GM21576 (cell line): ENCODE results near the gene DCLK1.

Experiments
- ATAC-seq: cut with Tn5 transposase; IDR thresholded peaks from one replicate; pipeline ENCODE4 v1.9.1; 2021; ENCODE audit warnings: mild to moderate bottlenecking, moderate library complexity; ENCODE audit not compliant: unreplicated experiment

DCLK1 gene

GRCh38 chr13:35838356-35838755 lies 292.8 kb downstream of the DCLK1 start:
- no peak for ATAC-seq

DNA sequence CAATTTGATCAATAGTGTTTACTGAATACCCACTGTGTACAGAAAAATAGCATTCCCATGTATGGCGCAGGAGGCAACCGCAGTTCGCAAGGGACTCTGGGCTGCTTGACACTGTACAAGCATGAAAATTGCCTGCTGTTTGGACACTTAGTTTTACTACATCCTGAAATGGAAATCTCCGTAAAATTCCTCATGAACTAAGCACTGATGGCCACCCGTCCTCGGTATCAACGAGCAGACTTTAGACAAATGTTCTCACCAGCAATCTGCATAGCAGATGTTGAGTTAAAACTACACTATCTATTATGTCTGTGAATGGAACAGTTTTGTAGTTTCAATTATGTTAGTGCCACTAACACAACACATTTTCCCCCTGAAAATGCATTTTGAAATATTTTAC lies 294.7 kb downstream of the DCLK1 start:
- ATAC-seq, result no peak

GRCh38 chr13:35835989-35836388 lies 295.2 kb downstream of the DCLK1 start:
- ATAC-seq, result no peak

DNA sequence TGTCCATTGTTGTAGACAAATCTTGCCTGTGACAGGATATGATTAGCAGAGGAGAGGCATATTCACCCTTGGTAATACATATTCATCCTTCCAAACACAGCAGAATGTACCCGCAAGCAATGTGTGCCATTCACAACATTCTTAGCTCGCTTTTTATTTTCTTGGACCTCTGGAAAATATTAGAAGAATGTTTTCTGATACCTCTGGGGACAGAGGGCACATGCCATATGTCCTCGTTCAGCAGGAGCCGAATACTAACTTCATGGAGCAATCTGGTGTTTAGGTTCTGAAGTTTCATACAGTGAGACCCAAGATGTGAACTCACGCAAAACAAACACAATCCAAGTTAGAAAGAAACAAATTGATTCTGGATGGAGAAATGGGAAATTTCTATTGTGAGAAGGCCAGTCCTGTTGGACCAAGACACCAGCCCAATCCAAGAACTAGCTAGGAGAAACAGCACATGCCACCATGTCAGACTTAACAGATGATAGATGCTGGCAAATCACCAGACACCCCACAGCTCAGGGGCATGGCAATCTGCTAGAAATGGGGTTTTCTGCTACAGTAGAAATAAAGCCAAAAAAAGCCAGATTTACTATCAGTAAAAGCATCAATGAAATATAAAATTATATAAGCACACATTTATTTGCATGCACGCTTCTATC lies 297.4 kb downstream of the DCLK1 start:
- no peak for ATAC-seq

DNA sequence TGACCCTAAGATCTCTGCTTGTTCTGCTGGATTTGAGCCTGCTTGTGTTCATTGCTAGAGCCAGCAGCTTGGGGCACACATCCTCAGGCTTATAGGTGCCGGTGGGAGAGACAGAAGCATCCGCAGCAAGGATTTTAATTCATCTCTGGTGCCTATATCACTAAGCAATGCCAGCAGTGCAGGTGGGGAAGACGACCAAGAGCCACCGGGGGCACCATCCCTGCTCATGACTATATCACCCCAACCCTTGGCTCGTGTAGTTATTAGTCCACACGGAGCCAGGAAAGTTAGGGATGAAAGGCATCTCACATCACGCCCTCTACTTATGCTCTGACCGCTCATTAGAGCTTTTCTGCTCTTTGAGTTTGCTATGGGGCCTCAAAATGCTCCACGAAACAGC lies 298.2 kb downstream of the DCLK1 start:
- no peak for ATAC-seq

DNA sequence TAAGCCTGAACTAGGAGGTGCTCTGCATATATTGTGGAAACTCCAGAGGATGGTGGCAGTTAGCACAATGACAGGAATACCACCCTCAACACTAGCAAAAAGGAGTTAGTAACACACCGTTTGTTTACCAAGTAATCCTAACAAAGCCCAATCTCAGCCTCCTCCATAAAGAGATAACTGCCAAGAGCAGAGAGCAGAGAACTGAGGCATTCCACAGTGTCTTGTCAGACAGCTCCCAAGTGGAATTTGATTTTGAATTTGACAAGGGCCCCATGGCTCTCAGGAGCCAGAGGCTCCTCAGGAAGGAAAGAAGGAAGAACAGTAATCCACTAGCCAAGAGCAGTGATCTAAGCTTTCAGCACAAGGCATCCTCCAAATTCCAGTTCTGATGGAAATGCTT lies 298.6 kb downstream of the DCLK1 start:
- ATAC-seq, result no peak

DNA sequence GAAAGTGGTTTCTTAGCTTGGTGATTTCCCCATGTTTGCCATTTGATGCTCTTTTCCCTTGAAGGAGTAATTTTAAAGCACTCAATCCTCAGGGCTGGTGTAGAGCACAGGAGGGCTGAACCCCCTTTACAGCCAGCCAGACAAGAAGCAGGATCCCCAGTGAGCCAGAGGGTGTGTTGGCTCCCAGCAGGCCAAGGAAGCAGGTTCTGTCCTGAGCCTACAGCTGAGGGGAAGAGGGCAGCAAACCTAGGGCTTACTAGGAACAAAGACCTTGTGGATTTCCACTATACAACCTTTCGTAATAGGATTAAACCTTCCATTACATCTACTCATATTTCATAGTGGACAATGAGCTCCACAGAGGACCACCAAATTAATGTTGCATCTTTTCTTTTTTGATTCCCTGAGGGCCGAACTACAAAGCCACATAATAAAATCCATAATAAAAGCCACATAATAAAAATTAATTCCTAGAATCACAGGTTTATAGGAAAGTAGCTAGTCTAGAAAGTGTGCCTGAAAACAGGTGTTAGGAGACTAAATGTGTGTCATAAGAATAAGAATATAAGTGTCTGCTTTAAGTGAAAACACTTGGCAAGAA lies 300.2 kb downstream of the DCLK1 start:
- no peak for ATAC-seq

DNA sequence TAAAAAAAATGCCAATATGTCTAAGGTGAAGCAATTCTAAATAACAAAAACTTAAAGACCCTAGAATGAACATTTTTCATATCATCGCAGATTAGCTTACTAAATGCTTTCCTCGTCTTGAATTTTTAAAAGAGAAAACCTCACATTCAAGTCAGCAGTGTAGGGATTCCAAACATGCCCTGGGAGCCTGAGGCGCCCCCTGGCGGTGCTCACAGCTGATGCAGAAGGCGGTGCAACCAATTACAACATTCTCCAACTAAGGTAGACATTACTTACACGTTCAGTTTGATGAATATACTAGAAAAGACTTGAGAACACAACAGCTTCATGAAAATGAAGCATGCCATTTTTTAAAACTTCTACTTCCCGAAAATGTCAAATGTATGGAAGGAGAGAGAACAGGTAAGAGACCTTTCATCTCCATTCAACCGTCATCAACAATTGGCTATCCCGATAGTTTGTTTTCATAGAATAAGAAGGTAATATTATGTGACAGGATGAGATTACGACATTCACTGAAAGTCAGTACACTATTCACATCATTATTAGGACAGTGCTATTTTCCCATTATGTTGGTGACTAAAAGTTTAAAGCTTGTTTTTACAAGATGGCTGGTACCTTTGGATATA lies 304.4 kb downstream of the DCLK1 start:
- ATAC-seq, result no peak

GRCh38 chr13:35824825-35825224 lies 306.4 kb downstream of the DCLK1 start:
- ATAC-seq, result no peak

GRCh38 chr13:35824395-35824794 lies 306.8 kb downstream of the DCLK1 start:
- ATAC-seq, result no peak

DNA sequence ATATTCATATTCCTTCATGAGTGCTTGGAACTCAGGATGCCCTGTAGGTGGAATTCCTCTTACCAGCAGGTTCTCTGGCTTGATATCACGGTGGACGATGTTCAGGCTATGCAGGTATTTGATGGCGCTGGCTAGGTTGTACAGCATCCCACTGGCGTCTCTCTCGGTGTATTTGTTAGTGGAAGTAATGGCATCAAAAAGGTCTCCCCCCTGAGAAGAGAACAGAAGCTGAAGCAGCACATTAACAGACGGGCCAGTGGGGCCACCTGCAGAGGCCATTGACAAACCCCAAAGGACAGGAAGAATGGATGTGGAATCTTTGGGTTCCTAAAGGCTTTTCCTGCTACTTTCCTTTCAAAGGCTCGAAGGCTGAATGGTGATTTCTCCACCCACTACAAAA lies 308.5 kb downstream of the DCLK1 start:
- no peak for ATAC-seq

GRCh38 chr13:35818633-35819067 lies 312.5 kb downstream of the DCLK1 start:
- no peak for ATAC-seq

DNA sequence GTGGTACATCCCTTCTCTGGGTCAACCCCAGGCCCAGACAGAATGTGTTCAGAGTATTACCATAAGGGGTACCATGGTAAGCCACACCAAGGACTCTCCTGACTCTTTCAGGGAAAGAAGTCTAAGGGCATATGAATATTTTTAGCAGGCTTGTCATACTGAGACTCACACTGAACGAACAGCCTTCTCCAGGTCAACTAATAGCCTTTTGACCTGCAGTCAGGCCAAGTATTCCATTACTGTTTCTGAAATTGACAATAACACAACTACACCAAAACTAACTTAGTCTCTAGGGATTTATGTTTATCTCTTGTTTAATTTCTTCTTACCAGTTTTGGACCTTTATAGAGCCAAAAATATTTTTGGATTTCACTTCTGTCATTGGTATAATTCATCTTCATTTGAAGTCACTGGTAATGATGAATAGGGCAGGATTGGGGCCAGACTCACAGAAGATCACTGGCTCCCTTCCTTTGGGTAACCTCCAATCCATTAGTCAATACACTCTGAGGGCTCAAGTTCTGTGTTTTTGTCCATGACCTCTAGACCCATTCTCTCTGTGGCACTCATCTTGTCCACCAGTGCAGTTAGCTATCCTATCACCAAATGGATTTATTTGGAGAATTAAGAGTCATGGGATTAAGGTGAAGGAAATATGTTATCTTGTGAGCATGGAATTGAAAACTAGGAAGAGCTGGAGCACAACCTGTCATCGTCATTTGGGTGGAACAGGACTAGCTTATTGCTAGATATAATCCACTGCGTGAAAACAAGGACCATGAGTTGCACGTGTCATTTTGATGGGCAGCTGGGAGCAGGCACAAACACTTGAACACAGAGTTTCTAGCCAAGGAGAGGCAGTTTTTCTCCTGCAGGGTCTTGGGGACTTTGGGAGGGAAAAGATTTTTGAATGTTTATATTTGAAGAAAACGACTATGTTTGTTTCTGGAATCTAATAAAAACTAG lies 313.3 kb downstream of the DCLK1 start:
- ATAC-seq, result no peak

- ATAC-seq, result no peak
Observed at GRCh38 chr13:35814605-35815011, 316.6 kb downstream of the DCLK1 start.

GRCh38 chr13:35812736-35813135 lies 318.4 kb downstream of the DCLK1 start:
- no peak for ATAC-seq

DNA sequence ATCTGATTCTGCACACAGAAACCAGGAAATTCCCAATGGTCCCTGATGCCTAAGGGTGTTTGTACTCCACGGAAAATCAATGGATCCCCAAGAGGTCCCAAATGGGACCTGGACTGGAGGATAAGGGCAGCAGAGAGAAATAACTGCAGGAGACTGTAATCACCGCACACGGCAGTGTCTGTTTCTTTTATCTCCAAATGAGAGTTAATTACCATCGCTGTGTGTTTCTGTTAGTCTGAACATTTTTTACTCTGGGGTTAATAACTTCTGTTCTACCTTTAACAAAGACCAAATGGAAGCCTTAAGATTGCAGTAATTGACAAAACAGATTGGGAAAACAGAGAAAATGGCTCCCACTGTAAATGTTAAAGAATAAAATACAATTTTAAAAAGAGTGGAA lies 320.9 kb downstream of the DCLK1 start:
- ATAC-seq, result no peak

DNA sequence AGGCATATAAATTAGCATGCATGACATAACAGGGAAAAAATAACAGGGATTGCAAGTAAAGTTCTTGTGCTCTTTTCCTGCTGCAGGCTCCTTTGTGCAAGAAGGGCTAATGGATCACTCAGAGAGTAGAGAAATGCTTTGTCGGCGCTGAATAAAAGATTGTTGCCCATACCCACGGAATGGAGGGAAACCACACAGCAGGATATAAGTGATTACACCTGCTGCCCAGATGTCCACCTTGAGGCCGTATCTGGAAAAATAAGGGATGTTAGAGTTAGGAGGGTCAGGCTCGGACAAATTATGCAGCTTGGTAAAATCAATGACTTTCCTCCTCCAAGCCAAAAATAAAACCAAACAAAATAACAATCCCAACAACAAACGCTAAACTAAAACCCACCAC lies 322.3 kb downstream of the DCLK1 start:
- no peak for ATAC-seq

GRCh38 chr13:35804901-35805300 lies 326.3 kb downstream of the DCLK1 start:
- ATAC-seq, result no peak

- ATAC-seq, result no peak
Observed at GRCh38 chr13:35797991-35798390, 333.2 kb downstream of the DCLK1 start.

DNA sequence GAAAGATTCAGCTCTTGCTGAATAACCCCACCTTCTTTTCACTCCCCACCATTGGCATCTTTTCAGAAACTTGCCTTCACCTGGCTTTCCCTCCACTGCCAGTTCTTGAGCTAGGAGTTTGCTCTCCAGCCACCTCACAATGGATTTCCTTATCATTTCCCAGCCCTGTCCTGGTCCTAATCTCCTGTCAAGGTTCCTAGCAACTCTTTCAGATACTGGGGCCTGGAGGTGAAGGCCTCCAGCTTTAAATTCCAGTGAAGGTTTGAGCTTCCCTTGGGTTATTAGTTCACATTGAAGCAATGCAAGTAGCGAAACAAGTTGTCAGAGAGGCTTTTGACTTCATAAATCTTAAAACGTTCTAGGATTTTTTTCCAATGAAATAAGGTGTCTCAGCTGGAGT lies 333.9 kb downstream of the DCLK1 start:
- no peak for ATAC-seq

- ATAC-seq, result no peak
Observed at GRCh38 chr13:35796623-35797022, 334.6 kb downstream of the DCLK1 start.
